ENCODE results near the gene TTYH3.

TTYH3 gene

GRCh38 chr7:2616387-2617324 is 15.1 kb upstream of the TTYH3 start:
- DNase-seq, result no peak

- no peak for DNase-seq
Measured at GRCh38 chr7:2617325-2617905, 14.4 kb upstream of the TTYH3 start.

GRCh38 chr7:2619116-2619515 is 12.7 kb upstream of the TTYH3 start:
- DNase-seq, result no peak

GRCh38 chr7:2621061-2621828 is 10.5 kb upstream of the TTYH3 start:
- DNase-seq, result no peak

GRCh38 chr7:2621948-2622640 is 9.7 kb upstream of the TTYH3 start:
- DNase-seq, result no peak

GRCh38 chr7:2622869-2623697 is 8.7 kb upstream of the TTYH3 start:
- no peak for DNase-seq

- no peak for DNase-seq
Measured at GRCh38 chr7:2623698-2624014, 8.1 kb upstream of the TTYH3 start.

GRCh38 chr7:2624293-2624886 is 7.4 kb upstream of the TTYH3 start:
- no peak for DNase-seq

- DNase-seq, result no peak
Measured at GRCh38 chr7:2626498-2627117, 5.2 kb upstream of the TTYH3 start.

- no peak for DNase-seq
Measured at GRCh38 chr7:2627258-2628129, 4.3 kb upstream of the TTYH3 start.

GRCh38 chr7:2628130-2628482 is 3.7 kb upstream of the TTYH3 start:
- DNase-seq, result no peak

GRCh38 chr7:2628891-2629290 is 2.9 kb upstream of the TTYH3 start:
- DNase-seq, result no peak

- no peak for DNase-seq
Measured at GRCh38 chr7:2629746-2630681, 1.8 kb upstream of the TTYH3 start.

GRCh38 chr7:2632733-2633537 is 1.1 kb downstream of the TTYH3 start:
- peak; percentile 16 for DNase-seq

- DNase-seq, result no peak
Measured at GRCh38 chr7:2633538-2634266, 1.9 kb downstream of the TTYH3 start.

- DNase-seq, result no peak
Measured at GRCh38 chr7:2634267-2635145, 2.7 kb downstream of the TTYH3 start.
